Measurements from ENCODE around the gene WAC.

DNA sequence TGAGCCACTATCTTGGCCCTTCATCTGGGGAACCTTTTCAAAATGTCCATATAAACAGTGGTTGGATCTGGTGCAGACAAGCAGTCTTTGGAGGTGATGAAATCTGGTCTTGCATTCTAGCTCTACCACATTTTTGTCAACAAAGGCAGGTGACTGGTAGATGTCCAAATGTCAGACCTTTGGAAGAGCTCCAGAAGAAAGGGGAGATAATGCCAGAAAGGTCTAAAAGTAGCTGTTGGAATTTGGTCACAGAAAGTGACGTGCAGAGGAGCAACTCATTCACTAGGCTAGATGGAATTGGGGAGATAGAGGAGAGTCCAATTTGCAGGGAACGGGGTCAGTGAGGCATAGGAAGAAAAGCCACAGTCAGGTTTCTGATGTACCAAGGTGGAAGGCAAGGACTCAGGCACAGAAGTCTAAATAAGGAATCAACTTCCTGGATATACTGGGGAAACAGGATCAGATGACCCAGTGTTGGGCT lies 36.4 kb upstream of the WAC start:
- TF ChIP-seq POLR2A (IDR thresholded peaks at IDR 0.05; ENCODE audit: low read depth, low read length): no peak
- TF ChIP-seq SUPT20H (IDR thresholded peaks at IDR 0.05; ENCODE audit: borderline replicate concordance, control insufficient read depth, low read depth, low read length): no peak
- no peak for TF ChIP-seq RFX5 (IDR thresholded peaks at IDR 0.05; ENCODE audit: low read depth, low read length)
- TF ChIP-seq, protein P1, sequence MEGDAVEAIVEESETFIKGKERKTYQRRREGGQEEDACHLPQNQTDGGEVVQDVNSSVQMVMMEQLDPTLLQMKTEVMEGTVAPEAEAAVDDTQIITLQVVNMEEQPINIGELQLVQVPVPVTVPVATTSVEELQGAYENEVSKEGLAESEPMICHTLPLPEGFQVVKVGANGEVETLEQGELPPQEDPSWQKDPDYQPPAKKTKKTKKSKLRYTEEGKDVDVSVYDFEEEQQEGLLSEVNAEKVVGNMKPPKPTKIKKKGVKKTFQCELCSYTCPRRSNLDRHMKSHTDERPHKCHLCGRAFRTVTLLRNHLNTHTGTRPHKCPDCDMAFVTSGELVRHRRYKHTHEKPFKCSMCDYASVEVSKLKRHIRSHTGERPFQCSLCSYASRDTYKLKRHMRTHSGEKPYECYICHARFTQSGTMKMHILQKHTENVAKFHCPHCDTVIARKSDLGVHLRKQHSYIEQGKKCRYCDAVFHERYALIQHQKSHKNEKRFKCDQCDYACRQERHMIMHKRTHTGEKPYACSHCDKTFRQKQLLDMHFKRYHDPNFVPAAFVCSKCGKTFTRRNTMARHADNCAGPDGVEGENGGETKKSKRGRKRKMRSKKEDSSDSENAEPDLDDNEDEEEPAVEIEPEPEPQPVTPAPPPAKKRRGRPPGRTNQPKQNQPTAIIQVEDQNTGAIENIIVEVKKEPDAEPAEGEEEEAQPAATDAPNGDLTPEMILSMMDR (IDR thresholded peaks at IDR 0.05 in 2 of 3, conservative IDR thresholded peaks at IDR 0.05 in 1 of 3; ENCODE audit: control insufficient read depth in 2 of 3, extremely low read depth in 1 of 3, insufficient read depth in 1 of 3, low read depth in 3 of 3, low read length in 3 of 3): no peak
- TF ChIP-seq, protein P2, sequence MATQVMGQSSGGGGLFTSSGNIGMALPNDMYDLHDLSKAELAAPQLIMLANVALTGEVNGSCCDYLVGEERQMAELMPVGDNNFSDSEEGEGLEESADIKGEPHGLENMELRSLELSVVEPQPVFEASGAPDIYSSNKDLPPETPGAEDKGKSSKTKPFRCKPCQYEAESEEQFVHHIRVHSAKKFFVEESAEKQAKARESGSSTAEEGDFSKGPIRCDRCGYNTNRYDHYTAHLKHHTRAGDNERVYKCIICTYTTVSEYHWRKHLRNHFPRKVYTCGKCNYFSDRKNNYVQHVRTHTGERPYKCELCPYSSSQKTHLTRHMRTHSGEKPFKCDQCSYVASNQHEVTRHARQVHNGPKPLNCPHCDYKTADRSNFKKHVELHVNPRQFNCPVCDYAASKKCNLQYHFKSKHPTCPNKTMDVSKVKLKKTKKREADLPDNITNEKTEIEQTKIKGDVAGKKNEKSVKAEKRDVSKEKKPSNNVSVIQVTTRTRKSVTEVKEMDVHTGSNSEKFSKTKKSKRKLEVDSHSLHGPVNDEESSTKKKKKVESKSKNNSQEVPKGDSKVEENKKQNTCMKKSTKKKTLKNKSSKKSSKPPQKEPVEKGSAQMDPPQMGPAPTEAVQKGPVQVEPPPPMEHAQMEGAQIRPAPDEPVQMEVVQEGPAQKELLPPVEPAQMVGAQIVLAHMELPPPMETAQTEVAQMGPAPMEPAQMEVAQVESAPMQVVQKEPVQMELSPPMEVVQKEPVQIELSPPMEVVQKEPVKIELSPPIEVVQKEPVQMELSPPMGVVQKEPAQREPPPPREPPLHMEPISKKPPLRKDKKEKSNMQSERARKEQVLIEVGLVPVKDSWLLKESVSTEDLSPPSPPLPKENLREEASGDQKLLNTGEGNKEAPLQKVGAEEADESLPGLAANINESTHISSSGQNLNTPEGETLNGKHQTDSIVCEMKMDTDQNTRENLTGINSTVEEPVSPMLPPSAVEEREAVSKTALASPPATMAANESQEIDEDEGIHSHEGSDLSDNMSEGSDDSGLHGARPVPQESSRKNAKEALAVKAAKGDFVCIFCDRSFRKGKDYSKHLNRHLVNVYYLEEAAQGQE (IDR thresholded peaks at IDR 0.05; ENCODE audit: low read depth, low read length): no peak
- TF ChIP-seq CEBPB (IDR thresholded peaks at IDR 0.05; ENCODE audit: borderline replicate concordance in 1 of 2, low read depth in 2 of 2, low read length in 2 of 2): no peak
- no peak for TF ChIP-seq NFIC (IDR thresholded peaks at IDR 0.05; ENCODE audit: low read depth, low read length)
